Measurements from ENCODE around the gene CDH13.

DNA sequence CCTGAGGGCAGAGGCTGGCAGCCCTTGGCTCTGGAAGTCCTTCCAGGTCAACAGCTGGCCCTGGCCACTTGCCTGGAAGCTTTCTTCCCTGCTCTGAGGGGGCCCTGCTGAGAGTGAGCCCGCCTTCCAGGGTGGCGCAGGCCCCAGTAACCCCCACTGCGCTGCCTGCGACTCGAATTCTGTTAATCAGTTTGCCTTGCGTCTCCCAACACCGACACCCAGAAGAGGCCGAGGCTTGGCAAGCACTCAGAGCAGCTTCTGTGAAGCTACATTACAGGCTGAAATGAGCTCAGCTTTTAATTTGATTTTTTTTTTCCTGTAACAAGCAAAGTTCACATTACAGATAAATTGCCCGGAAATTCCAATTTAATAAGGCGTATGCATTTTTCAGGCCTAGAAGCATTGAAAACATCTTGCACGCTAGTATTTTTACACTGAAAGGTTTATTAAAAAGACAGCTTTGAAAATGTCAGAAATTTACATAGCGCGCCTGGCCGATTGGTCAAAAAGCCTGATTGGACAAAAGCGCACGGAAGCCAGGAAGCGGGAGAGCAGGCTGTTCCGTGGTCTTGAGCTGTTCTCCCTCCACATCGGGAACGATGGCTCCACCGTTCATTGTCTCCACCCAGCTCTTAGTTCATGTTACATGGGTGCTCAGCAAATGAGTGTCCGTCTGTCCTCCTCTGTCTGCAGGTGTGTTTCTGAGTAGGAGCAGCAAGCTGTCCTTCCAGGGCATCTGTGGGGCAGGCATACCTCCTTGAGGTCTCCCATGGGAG lies 1115.5 kb downstream of the CDH13 start:
- TF ChIP-seq TAF7 (optimal IDR thresholded peaks at IDR 0.05; ENCODE audit: borderline replicate concordance, low read depth, low read length) (no peak), SIX5 (IDR thresholded peaks at IDR 0.05; ENCODE audit: low read depth, low read length) (no peak), POLR2A (IDR thresholded peaks at IDR 0.05; ENCODE audit: control extremely low read depth in 1 of 2, low read depth in 2 of 2, low read length in 2 of 2) (no peak)
- TF ChIP-seq, protein P1, sequence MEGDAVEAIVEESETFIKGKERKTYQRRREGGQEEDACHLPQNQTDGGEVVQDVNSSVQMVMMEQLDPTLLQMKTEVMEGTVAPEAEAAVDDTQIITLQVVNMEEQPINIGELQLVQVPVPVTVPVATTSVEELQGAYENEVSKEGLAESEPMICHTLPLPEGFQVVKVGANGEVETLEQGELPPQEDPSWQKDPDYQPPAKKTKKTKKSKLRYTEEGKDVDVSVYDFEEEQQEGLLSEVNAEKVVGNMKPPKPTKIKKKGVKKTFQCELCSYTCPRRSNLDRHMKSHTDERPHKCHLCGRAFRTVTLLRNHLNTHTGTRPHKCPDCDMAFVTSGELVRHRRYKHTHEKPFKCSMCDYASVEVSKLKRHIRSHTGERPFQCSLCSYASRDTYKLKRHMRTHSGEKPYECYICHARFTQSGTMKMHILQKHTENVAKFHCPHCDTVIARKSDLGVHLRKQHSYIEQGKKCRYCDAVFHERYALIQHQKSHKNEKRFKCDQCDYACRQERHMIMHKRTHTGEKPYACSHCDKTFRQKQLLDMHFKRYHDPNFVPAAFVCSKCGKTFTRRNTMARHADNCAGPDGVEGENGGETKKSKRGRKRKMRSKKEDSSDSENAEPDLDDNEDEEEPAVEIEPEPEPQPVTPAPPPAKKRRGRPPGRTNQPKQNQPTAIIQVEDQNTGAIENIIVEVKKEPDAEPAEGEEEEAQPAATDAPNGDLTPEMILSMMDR (IDR thresholded peaks at IDR 0.05; ENCODE audit: control extremely low read depth in 1 of 3, insufficient read depth in 1 of 3, low read depth in 1 of 3, low read length in 3 of 3) = no peak
- TF ChIP-seq, protein P2, sequence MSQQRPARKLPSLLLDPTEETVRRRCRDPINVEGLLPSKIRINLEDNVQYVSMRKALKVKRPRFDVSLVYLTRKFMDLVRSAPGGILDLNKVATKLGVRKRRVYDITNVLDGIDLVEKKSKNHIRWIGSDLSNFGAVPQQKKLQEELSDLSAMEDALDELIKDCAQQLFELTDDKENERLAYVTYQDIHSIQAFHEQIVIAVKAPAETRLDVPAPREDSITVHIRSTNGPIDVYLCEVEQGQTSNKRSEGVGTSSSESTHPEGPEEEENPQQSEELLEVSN (IDR thresholded peaks at IDR 0.05) = no peak
- TF ChIP-seq, protein P3, sequence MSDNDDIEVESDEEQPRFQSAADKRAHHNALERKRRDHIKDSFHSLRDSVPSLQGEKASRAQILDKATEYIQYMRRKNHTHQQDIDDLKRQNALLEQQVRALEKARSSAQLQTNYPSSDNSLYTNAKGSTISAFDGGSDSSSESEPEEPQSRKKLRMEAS (IDR thresholded peaks at IDR 0.05) = no peak
